CD4-positive, alpha-beta memory T cell (primary cell): ENCODE measurements around the gene PLPP6. TPM values are rescaled to one million over a fixed set of nuclear protein-coding genes. Genes with fewer than 3 reads are reported as not detected.
A peak's percentile ranks its signal among the peaks of the same experiment; 100 is the strongest.

Experiments used
- CTCF ChIA-PET: fragments of 350-600 bp; sonication (Branson Sonifier 250); formaldehyde crosslinking; loops from one replicate; lab custom pipeline; 2021; ENCODE audit warnings: inconsistent platforms; ENCODE audit not compliant: partially characterized antibody; lab: Charles Lee
- POLR2A ChIA-PET: fragments of 350-600 bp; sonication (Branson Sonifier 250); formaldehyde crosslinking; loops from one replicate; lab custom pipeline; 2021; ENCODE audit not compliant: partially characterized antibody; lab: Charles Lee
- DNase-seq, 5 donors: peaks; one replicate each; pipeline versions ENCODE4 v3.0.0 to v3.0.0-alpha.2; 2020 to 2022; ENCODE audit warnings: mixed read lengths in 1 of 5
- H3K27ac ChIP-seq: one replicate; pipeline ENCODE4 v1.7.0; 2013; ENCODE audit warnings: low read depth, low read length
- H3K27me3 ChIP-seq: 2 replicates; pipeline ENCODE4 v1.7.0; 2013; ENCODE audit warnings: mild to moderate bottlenecking, low read length, moderate library complexity; ENCODE audit not compliant: insufficient read depth
- H3K36me3 ChIP-seq: 2 replicates; pipeline ENCODE4 v1.7.0; 2013; ENCODE audit warnings: mild to moderate bottlenecking, low read length, moderate library complexity; ENCODE audit not compliant: insufficient read depth
- H3K4me1 ChIP-seq: 2 replicates; pipeline ENCODE4 v1.7.0; 2013; ENCODE audit warnings: mild to moderate bottlenecking, low read length, moderate library complexity; ENCODE audit not compliant: insufficient read depth
- H3K4me3 ChIP-seq, 2 donors: one replicate each; pipeline ENCODE4 v1.7.0; 2013; ENCODE audit warnings: low read length in 2 of 2, mild to moderate bottlenecking in 1 of 2
- H3K9me3 ChIP-seq, 2 donors: one replicate each; pipeline ENCODE4 v1.7.0; 2013; ENCODE audit warnings: low read length in 2 of 2, control low read depth in 1 of 2; ENCODE audit not compliant: control insufficient read depth in 1 of 2
- H3K27ac Mint-ChIP-seq, 7 donors: one replicate each; pipeline ENCODE4 v1.8.0; 2020 to 2021; ENCODE audit warnings: mixed read lengths in 7 of 7, mild to moderate bottlenecking in 6 of 7, inconsistent platforms in 3 of 7, moderate library complexity in 3 of 7
- H3K27me3 Mint-ChIP-seq, 2 donors: one replicate each; pipeline ENCODE4 v1.8.0; 2020 to 2021; ENCODE audit warnings: mixed read lengths in 2 of 2
- H3K36me3 Mint-ChIP-seq, 2 donors: one replicate each; pipeline ENCODE4 v1.8.0; 2020 to 2021; ENCODE audit warnings: mixed read lengths in 2 of 2, inconsistent platforms in 1 of 2, mild to moderate bottlenecking in 1 of 2
- H3K4me1 Mint-ChIP-seq, 4 donors: one replicate each; pipeline ENCODE4 v1.8.0; 2020 to 2021; ENCODE audit warnings: mixed read lengths in 4 of 4, mild to moderate bottlenecking in 1 of 4
- H3K4me3 Mint-ChIP-seq, 8 donors: one replicate each; pipeline ENCODE4 v1.8.0; 2020 to 2021; ENCODE audit warnings: mixed read lengths in 8 of 8, mild to moderate bottlenecking in 7 of 8, moderate library complexity in 6 of 8, inconsistent platforms in 3 of 8
- H3K9me3 Mint-ChIP-seq, 8 donors: one replicate each; pipeline ENCODE4 v1.8.0; 2020 to 2021; ENCODE audit warnings: mixed read lengths in 8 of 8, mild to moderate bottlenecking in 5 of 8, inconsistent platforms in 3 of 8, moderate library complexity in 1 of 8
- intact Hi-C: fragments of 100-400 bp; cut with micrococcal nuclease; formaldehyde crosslinking; loops from one replicate; pipeline ENCODE4 v1.15.1; 2023
- polyA plus RNA-seq, 2 donors: library from polyadenylated mRNA; unstranded; fragments of 300-500 nt; fragmentation: Illumina TruSeq; gene quantifications; one replicate each; pipeline ENCODE4 v1.2.3, GENCODE V29; 2021
- total RNA-seq, 2 experiments: library from RNA; stranded (reverse); gene quantifications; one replicate each; pipeline ENCODE4 v1.2.3, GENCODE V29; 2021

Gene PLPP6
- total and polyA plus RNA-seq, 4 experiments from 2014 or later, result 3.2 to 23.8 (median 14.9) TPM

DNA sequence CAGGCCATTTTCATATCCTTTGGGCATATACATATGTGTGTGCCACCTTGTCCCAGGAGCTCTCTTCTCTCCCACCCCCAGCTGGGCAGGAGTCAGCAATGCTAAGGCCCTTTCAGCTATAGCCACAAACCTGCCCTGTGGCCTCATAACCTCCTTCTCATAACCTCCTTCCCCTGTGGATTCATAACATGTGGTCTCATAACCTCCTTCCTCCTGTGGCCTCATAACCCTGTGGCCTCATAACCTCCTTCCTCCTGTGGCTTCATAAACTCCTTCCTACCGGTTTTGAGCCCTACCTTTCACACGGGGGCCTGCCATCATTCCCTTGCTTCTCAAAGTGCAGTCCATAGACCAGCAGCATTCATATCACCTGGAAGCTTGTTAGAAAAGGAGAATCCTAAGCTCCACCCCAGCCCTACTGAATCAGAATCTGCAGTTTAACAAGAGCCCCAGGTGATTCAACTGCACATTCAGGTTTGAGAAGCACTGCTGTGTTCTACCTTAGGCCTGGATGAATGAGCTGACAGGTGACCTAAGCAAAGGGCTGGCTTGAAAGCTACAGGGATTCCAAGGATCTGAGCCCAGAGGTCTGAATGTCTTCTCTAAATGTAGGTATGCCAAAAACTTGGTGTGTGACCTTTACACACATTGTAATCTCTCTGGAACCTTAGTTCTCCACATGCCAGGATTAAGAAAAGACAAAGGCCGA lies 41.9 kb upstream of the PLPP6 start:
- Histone ChIP-seq H3K36me3 (no peaks in the 10 kb centered on the region), H3K4me1 (peaks cover 20% of the 10 kb centered on the region), H3K27me3 (no peaks in the 10 kb centered on the region), H3K9me3 (no peaks in the 10 kb centered on the region), H3K27ac (no peak overlapping the region), H3K4me3 (no peak overlapping the region)
- Mint-ChIP-seq H3K27ac (peak overlapping the region in 6 of 7 donors; percentile 28 to 81 (median 62)), H3K27me3 (no peaks in the 10 kb centered on the region), H3K36me3 (no peaks in the 10 kb centered on the region), H3K9me3 (no peaks in the 10 kb centered on the region), H3K4me3 (peak overlapping the region in 7 of 8 donors; percentile 7 to 80 (median 60)), H3K4me1 (peaks cover 20 to 35% (median 27%) of the 10 kb centered on the region in 4 donors)
- intact Hi-C loops, result no loop called here
- ChIA-PET POLR2A (interaction anchor here (0.7 kb wide), 1 partner anchor 12 kb away, joined by 3 read pairs; no protein-coding TSS in a partner anchor), CTCF (interaction anchor here (0.6 to 2.3 kb wide), 5 partner anchors 12 to 122 kb away, joined by 3 to 8 read pairs (median 3); no protein-coding TSS in a partner anchor)
- peak in 2 of 5 donors; percentile 28 to 36 for DNase-seq

DNA sequence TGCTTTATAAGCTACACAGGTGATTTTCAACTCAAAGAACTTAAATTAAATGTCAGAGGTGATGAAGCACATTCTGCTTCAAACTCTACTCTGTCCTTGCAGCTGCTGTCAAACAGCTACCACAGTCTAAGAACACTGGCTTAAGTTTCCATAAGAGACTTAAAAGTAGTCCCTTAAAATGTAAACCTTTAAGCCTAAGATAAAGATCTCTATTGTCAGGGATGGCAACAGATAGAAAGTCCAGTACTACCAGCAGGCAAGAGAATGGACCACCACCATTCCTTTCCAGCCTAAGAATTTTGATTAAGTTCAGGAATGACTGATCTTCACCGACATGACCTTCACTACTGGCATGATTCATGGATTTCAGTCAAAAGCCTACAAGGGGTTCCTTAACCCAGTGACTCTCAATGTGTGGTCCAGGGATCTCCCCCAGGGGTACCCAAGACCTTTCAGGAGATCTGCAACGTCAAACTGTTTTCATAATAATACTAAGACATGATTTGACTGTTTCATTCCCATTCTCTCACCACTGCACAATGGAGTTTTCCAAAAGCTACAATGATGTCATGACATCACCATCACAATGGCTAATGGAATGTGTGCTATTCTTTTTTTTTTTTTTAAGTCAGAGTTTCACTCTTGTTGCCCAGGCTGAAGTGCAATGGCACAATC lies 41.1 kb upstream of the PLPP6 start:
- no peaks in the 10 kb centered on the region for H3K27me3 ChIP-seq
- Mint-ChIP-seq H3K9me3 (no peaks in the 10 kb centered on the region), H3K27ac (peak overlapping the region in 1 of 7 donors; percentile 8), H3K4me3 (no peak overlapping the region), H3K36me3 (no peaks in the 10 kb centered on the region), H3K4me1 (peaks cover 15 to 30% (median 22%) of the 10 kb centered on the region in 4 donors), H3K27me3 (no peaks in the 10 kb centered on the region)
- ChIA-PET POLR2A (no interaction called here), CTCF (interaction anchor here (0.6 to 2.3 kb wide), 5 partner anchors 11 to 121 kb away, joined by 3 to 8 read pairs (median 3); no protein-coding TSS in a partner anchor)
- H3K9me3 ChIP-seq, result no peaks in the 10 kb centered on the region
- H3K36me3 ChIP-seq, result no peaks in the 10 kb centered on the region
- DNase-seq, result no peak
- peaks cover 16% of the 10 kb centered on the region for H3K4me1 ChIP-seq
- H3K4me3 ChIP-seq, result no peak overlapping the region
- no peak overlapping the region for H3K27ac ChIP-seq
- intact Hi-C loops, result no loop called here

- CTCF ChIA-PET, result interaction anchor here (1.0 to 1.5 kb wide), 3 partner anchors 16 to 128 kb away, joined by 3 to 4 read pairs (median 3); no protein-coding TSS in a partner anchor
- Mint-ChIP-seq H3K4me1 (peaks cover 15 to 30% (median 22%) of the 10 kb centered on the region in 4 donors), H3K9me3 (no peaks in the 10 kb centered on the region), H3K36me3 (no peaks in the 10 kb centered on the region), H3K27ac (peak overlapping the region in 2 of 7 donors; percentile 19 to 60), H3K4me3 (no peak overlapping the region), H3K27me3 (no peaks in the 10 kb centered on the region)
- H3K4me3 ChIP-seq, result no peak overlapping the region
- no peaks in the 10 kb centered on the region for H3K27me3 ChIP-seq
- DNase-seq, result no peak
- POLR2A ChIA-PET, result no interaction called here
- H3K36me3 ChIP-seq, result no peaks in the 10 kb centered on the region
- no peak overlapping the region for H3K27ac ChIP-seq
- H3K4me1 ChIP-seq, result peaks cover 16% of the 10 kb centered on the region
- intact Hi-C loops, result no loop called here
- no peaks in the 10 kb centered on the region for H3K9me3 ChIP-seq
These were observed 40.1 kb upstream of the PLPP6 start for GRCh38 chr9:4622016-4622415.

GRCh38 chr9:4630836-4631235 lies 31.3 kb upstream of the PLPP6 start:
- Mint-ChIP-seq H3K27ac (no peak overlapping the region), H3K4me1 (peaks cover 0 to 6% (median 3%) of the 10 kb centered on the region in 4 donors), H3K4me3 (no peak overlapping the region), H3K9me3 (no peaks in the 10 kb centered on the region), H3K27me3 (no peaks in the 10 kb centered on the region), H3K36me3 (no peaks in the 10 kb centered on the region)
- ChIA-PET POLR2A (no interaction called here), CTCF (no interaction called here)
- Histone ChIP-seq H3K4me3 (no peak overlapping the region), H3K27me3 (no peaks in the 10 kb centered on the region), H3K36me3 (no peaks in the 10 kb centered on the region), H3K4me1 (no peaks in the 10 kb centered on the region), H3K27ac (no peak overlapping the region), H3K9me3 (no peaks in the 10 kb centered on the region)
- intact Hi-C loops, result loop anchor here (10.0 kb wide), 1 partner anchor 136 kb away; the partner anchor contains the start of gene SLC1A1
- DNase-seq, result no peak

DNA sequence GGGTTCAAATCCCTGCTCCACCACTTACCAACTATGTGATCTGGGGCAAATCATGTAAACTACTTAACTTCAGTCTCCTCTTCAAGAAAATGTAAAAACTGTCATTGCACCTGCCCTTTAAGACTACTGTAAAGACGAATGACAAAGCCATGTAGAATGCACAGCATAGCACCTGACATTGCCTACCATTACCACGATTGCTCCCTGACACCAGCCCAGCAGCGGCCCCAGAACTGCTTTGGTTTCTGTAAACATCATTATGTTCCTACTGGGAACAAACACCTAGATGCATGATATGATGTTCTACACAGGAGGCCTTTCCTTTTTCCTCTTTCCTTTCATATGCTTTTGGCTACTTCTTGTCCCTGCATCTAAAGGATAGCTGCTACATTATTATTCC lies 23.1 kb upstream of the PLPP6 start:
- Histone ChIP-seq H3K4me3 (no peak overlapping the region), H3K27ac (no peak overlapping the region), H3K36me3 (no peaks in the 10 kb centered on the region), H3K4me1 (no peaks in the 10 kb centered on the region), H3K27me3 (no peaks in the 10 kb centered on the region), H3K9me3 (no peaks in the 10 kb centered on the region)
- ChIA-PET POLR2A (interaction anchor here (1.2 kb wide), 1 partner anchor 40 kb away, joined by 3 read pairs; the partner anchor contains the start of gene CDC37L1), CTCF (interaction anchor here (0.6 to 4.1 kb wide), 10 partner anchors 16 to 273 kb away, joined by 3 to 54 read pairs (median 8); partner anchors contain the start of gene SPATA6L)
- Mint-ChIP-seq H3K4me1 (peaks cover 2 to 11% (median 8%) of the 10 kb centered on the region in 4 donors), H3K36me3 (no peaks in the 10 kb centered on the region), H3K9me3 (no peaks in the 10 kb centered on the region), H3K27me3 (no peaks in the 10 kb centered on the region), H3K4me3 (no peak overlapping the region), H3K27ac (peak overlapping the region in 4 of 7 donors; percentile 4 to 82 (median 50))
- intact Hi-C loops, result loop anchor here (10.0 kb wide), 1 partner anchor 144 kb away; the partner anchor contains the start of gene SLC1A1
- no peak for DNase-seq

DNA sequence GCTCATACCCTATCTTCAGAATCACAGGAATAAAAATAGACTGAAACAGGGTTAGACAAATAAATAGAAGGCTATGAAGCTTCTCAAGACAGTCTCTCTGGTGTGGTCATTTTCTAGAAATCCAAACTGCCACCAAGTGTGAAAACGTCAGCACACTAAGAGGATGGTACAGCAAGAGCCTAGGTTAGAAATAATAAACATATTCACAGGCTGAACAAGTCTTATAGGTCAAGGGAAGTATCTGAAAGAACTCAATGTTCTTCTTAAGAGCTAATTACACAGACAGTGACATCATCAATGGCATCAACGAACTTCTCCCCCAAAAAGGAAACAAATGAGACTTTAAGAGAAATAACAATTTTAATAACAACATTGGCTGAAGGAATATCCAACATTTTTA lies 22.7 kb upstream of the PLPP6 start:
- H3K27ac ChIP-seq, result no peak overlapping the region
- DNase-seq, result no peak
- no peaks in the 10 kb centered on the region for H3K36me3 Mint-ChIP-seq
- peak overlapping the region in 1 of 7 donors; percentile 24 for H3K27ac Mint-ChIP-seq
- no peaks in the 10 kb centered on the region for H3K36me3 ChIP-seq
- H3K9me3 Mint-ChIP-seq, result no peaks in the 10 kb centered on the region
- no peaks in the 10 kb centered on the region for H3K27me3 ChIP-seq
- H3K4me1 ChIP-seq, result no peaks in the 10 kb centered on the region
- intact Hi-C loops, result loop anchor here (10.0 kb wide), 1 partner anchor 145 kb away; the partner anchor contains the start of gene SLC1A1
- no peak overlapping the region for H3K4me3 Mint-ChIP-seq
- ChIA-PET POLR2A (interaction anchor here (0.6 to 1.3 kb wide), 4 partner anchors 35 to 597 kb away, joined by 3 to 4 read pairs (median 4); partner anchors contain the start of gene CDC37L1), CTCF (interaction anchor here (0.6 to 4.1 kb wide), 14 partner anchors 10 to 325 kb away, joined by 3 to 54 read pairs (median 7); partner anchors contain the start of gene SPATA6L)
- H3K27me3 Mint-ChIP-seq, result no peaks in the 10 kb centered on the region
- H3K4me3 ChIP-seq, result no peak overlapping the region
- H3K4me1 Mint-ChIP-seq, result peaks cover 2 to 11% (median 8%) of the 10 kb centered on the region in 4 donors
- H3K9me3 ChIP-seq, result no peaks in the 10 kb centered on the region
